ENCODE measurements around the gene UBA7. TPM values are rescaled to one million over a fixed set of nuclear protein-coding genes. Genes with fewer than 3 reads are reported as not detected.

The UBA7 gene
- total and polyA plus RNA-seq, 2 donors from 2014 or later: 29.8 to 102 TPM

GRCh38 chr3:49763981-49764380 is 49.8 kb downstream of the UBA7 start:
- Histone ChIP-seq H3K36me3 (ENCODE audit: control insufficient read depth in 2 of 3, insufficient read depth in 3 of 3, low read length in 3 of 3) (no peaks in the 10 kb centered on the region), H3K9ac (ENCODE audit: low read length in 3 of 3) (no peak overlapping the region), H3K27ac (ENCODE audit: low read depth in 2 of 2, low read length in 2 of 2) (no peak overlapping the region), H3K9me3 (ENCODE audit: control insufficient read depth in 2 of 3, insufficient read depth in 1 of 3, low read length in 3 of 3) (no peaks in the 10 kb centered on the region), H3K4me1 (ENCODE audit: control insufficient read depth in 2 of 3, insufficient read depth in 2 of 3, low read depth in 1 of 3, low read length in 3 of 3) (no peaks in the 10 kb centered on the region), H3K4me3 (ENCODE audit: low read length in 3 of 3) (no peak overlapping the region), H3K27me3 (ENCODE audit: control insufficient read depth, insufficient read depth, low read length) (no peaks in the 10 kb centered on the region)
- no peak for DNase-seq
- intact Hi-C loops (cut with DNase I): no loop called here
- FAIRE-seq: no peak
- no peak for TF ChIP-seq CTCF (IDR thresholded peaks at IDR 0.05; ENCODE audit: borderline replicate concordance, extremely low read depth, insufficient read depth)

GRCh38 chr3:49761661-49762060 is 52.1 kb downstream of the UBA7 start:
- no peak for DNase-seq
- no peak for TF ChIP-seq CTCF (IDR thresholded peaks at IDR 0.05; ENCODE audit: borderline replicate concordance, extremely low read depth, insufficient read depth)
- Histone ChIP-seq H3K27me3 (ENCODE audit: control insufficient read depth, insufficient read depth, low read length) (no peaks in the 10 kb centered on the region), H3K4me1 (ENCODE audit: control insufficient read depth in 2 of 3, insufficient read depth in 2 of 3, low read depth in 1 of 3, low read length in 3 of 3) (no peaks in the 10 kb centered on the region), H3K27ac (ENCODE audit: low read depth in 2 of 2, low read length in 2 of 2) (no peak overlapping the region), H3K9ac (ENCODE audit: low read length in 3 of 3) (no peak overlapping the region), H3K4me3 (ENCODE audit: low read length in 3 of 3) (no peak overlapping the region), H3K9me3 (ENCODE audit: control insufficient read depth in 2 of 3, insufficient read depth in 1 of 3, low read length in 3 of 3) (no peaks in the 10 kb centered on the region), H3K36me3 (ENCODE audit: control insufficient read depth in 2 of 3, insufficient read depth in 3 of 3, low read length in 3 of 3) (no peaks in the 10 kb centered on the region)
- no peak for FAIRE-seq
- intact Hi-C loops (cut with DNase I): no loop called here

GRCh38 chr3:49759226-49759625 is 54.5 kb downstream of the UBA7 start:
- intact Hi-C loops (cut with DNase I): no loop called here
- no peak overlapping the region for H3K27ac ChIP-seq (ENCODE audit: low read depth in 2 of 2, low read length in 2 of 2)
- FAIRE-seq (no peak), DNase-seq (peak in 2 of 5 donors; percentile 5 to 58)
- no peak overlapping the region for H3K9ac ChIP-seq (ENCODE audit: low read length in 3 of 3)
- no peaks in the 10 kb centered on the region for H3K36me3 ChIP-seq (ENCODE audit: control insufficient read depth in 2 of 3, insufficient read depth in 3 of 3, low read length in 3 of 3)
- H3K27me3 ChIP-seq (ENCODE audit: control insufficient read depth, insufficient read depth, low read length): no peaks in the 10 kb centered on the region
- H3K4me3 ChIP-seq (ENCODE audit: low read length in 3 of 3): no peak overlapping the region
- no peaks in the 10 kb centered on the region for H3K9me3 ChIP-seq (ENCODE audit: control insufficient read depth in 2 of 3, insufficient read depth in 1 of 3, low read length in 3 of 3)
- no peak for TF ChIP-seq CTCF (IDR thresholded peaks at IDR 0.05; ENCODE audit: borderline replicate concordance, extremely low read depth, insufficient read depth)
- H3K4me1 ChIP-seq (ENCODE audit: control insufficient read depth in 2 of 3, insufficient read depth in 2 of 3, low read depth in 1 of 3, low read length in 3 of 3): peaks cover 0 to 4% (median 0%) of the 10 kb centered on the region in 3 donors

GRCh38 chr3:49757197-49757596 is 56.6 kb downstream of the UBA7 start:
- H3K36me3 ChIP-seq (ENCODE audit: control insufficient read depth in 2 of 3, insufficient read depth in 3 of 3, low read length in 3 of 3): no peaks in the 10 kb centered on the region
- no peak for DNase-seq
- H3K27me3 ChIP-seq (ENCODE audit: control insufficient read depth, insufficient read depth, low read length): no peaks in the 10 kb centered on the region
- no peak overlapping the region for H3K9ac ChIP-seq (ENCODE audit: low read length in 3 of 3)
- H3K9me3 ChIP-seq (ENCODE audit: control insufficient read depth in 2 of 3, insufficient read depth in 1 of 3, low read length in 3 of 3): no peaks in the 10 kb centered on the region
- no peak for FAIRE-seq
- H3K4me3 ChIP-seq (ENCODE audit: low read length in 3 of 3): no peak overlapping the region
- TF ChIP-seq CTCF (IDR thresholded peaks at IDR 0.05; ENCODE audit: borderline replicate concordance, extremely low read depth, insufficient read depth): no peak
- no peak overlapping the region for H3K27ac ChIP-seq (ENCODE audit: low read depth in 2 of 2, low read length in 2 of 2)
- H3K4me1 ChIP-seq (ENCODE audit: control insufficient read depth in 2 of 3, insufficient read depth in 2 of 3, low read depth in 1 of 3, low read length in 3 of 3): peaks cover 0 to 4% (median 0%) of the 10 kb centered on the region in 3 donors
- intact Hi-C loops (cut with DNase I): no loop called here
